Body of pancreas (tissue), 4 donors: ENCODE measurements around the gene NCOA3. TPM values are rescaled to one million over a fixed set of nuclear protein-coding genes. Genes with fewer than 3 reads are reported as not detected.

Experiments used
- ATAC-seq: fragments of 150-250 bp; one replicate; pipeline ENCODE4 v1.9.1; 2016
- DNase-seq, 4 donors: peaks; one replicate each; pipeline ENCODE4 v3.0.0-alpha.2; 2019
- H3K27ac ChIP-seq, 4 donors: fragments of 200-600 bp; sonication (generic); 1 replicate in 3 of 4; 2 replicates in 1 of 4; pipeline versions ENCODE4 v1.5.1 to v1.6.1; 2016 to 2019; ENCODE audit warnings: mild to moderate bottlenecking in 1 of 4, mixed read lengths in 1 of 4, moderate library complexity in 1 of 4
- H3K27me3 ChIP-seq, 2 donors: fragments of 200-600 bp; sonication (generic); one replicate each; pipeline ENCODE4 v1.6.0; 2016; ENCODE audit warnings: mild to moderate bottlenecking in 1 of 2
- H3K36me3 ChIP-seq, 2 donors: fragments of 200-600 bp; sonication (generic); replicated peaks in 1 of 2; 2 replicates each; pipeline ENCODE4 v1.5.1; 2016; ENCODE audit warnings: low read depth in 2 of 2; ENCODE audit not compliant: insufficient read depth in 1 of 2
- H3K4me1 ChIP-seq: fragments of 200-600 bp; sonication (generic); one replicate; pipeline ENCODE4 v1.6.0; 2016
- H3K4me3 ChIP-seq, 2 donors: fragments of 200-600 bp; sonication (generic); 1 replicate in 1 of 2; 2 replicates in 1 of 2; pipeline ENCODE4 v1.5.1; 2016 to 2019
- H3K9me3 ChIP-seq, 3 donors: fragments of 200-600 bp; sonication (generic); 1 replicate in 2 of 3; 2 replicates in 1 of 3; pipeline ENCODE4 v1.5.1; 2016
- POLR2A ChIP-seq, 3 donors: fragments of 450-650 bp; IDR thresholded peaks; one replicate each; pipeline ENCODE4 v1.6.1; 2016; ENCODE audit warnings: antibody characterized with exemption in 3 of 3, mild to moderate bottlenecking in 2 of 3
- WGBS, 2 donors: methylation state at CpG; one replicate each; pipeline ENCODE4 v1.1.5; 2017; 5-methylcytosine and 5-hydroxymethylcytosine counted together
- intact Hi-C: fragments of 100-400 bp; cut with DNase I; formaldehyde crosslinking; loops from one replicate; pipeline ENCODE4 v1.15.1; 2023
- total RNA-seq, 2 donors: library from RNA; depleted of rRNA; stranded (reverse); fragments of >200 nt; gene quantifications; one replicate each; pipeline ENCODE4 v1.1.0, GENCODE V29; 2016
- TF ChIP-seq, protein P1 (sequence below), 7 experiments: fragments of 450-650 bp in 4 of 7; fragments of 200-600 bp in 3 of 7; sonication (generic) in 3 of 7; IDR thresholded peaks; one replicate each; pipeline ENCODE4 v1.5.1; 2016 to 2019; ENCODE audit warnings: antibody characterized with exemption in 7 of 7

NCOA3 gene
- total RNA-seq, 2 donors from 2014 or later: 14.8 to 17.1 TPM

DNA sequence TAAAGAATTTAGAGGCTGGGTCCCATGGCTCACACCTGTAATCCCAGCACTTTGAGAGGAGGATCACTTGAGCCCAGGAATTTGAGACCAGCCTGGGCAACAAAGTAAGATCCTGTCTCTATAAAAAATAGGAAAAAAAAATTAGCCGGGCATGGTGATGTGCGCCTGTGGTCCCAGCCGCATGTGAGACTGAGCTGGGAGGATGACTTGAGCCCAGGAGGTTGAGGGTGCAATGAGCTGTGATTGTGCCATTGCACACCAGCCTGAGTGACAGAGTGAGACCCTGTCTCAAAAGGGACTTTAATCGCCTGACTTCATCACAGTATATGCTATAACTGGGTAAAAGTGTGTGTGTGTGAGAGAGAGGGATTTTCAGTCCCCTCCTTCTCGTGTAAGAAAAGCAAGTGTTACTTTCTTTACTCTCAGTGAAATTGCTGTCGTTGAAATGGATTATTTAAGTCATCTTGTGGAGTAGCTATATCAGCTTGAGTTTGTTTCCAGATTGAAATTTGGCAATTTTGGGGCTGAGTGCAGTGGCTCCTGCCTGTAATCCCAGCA lies 7.5 kb downstream of the NCOA3 start:
- intact Hi-C loops: no loop called here
- WGBS, 2 donors: 95 to 96% methylated on average over 6 of the region's 6 CpGs
- no peak for TF ChIP-seq POLR2A (IDR thresholded peaks at IDR 0.05)
- TF ChIP-seq, protein P1, sequence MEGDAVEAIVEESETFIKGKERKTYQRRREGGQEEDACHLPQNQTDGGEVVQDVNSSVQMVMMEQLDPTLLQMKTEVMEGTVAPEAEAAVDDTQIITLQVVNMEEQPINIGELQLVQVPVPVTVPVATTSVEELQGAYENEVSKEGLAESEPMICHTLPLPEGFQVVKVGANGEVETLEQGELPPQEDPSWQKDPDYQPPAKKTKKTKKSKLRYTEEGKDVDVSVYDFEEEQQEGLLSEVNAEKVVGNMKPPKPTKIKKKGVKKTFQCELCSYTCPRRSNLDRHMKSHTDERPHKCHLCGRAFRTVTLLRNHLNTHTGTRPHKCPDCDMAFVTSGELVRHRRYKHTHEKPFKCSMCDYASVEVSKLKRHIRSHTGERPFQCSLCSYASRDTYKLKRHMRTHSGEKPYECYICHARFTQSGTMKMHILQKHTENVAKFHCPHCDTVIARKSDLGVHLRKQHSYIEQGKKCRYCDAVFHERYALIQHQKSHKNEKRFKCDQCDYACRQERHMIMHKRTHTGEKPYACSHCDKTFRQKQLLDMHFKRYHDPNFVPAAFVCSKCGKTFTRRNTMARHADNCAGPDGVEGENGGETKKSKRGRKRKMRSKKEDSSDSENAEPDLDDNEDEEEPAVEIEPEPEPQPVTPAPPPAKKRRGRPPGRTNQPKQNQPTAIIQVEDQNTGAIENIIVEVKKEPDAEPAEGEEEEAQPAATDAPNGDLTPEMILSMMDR (IDR thresholded peaks at IDR 0.05): no peak
- peaks cover 17% of the 10 kb centered on the region for H3K4me1 ChIP-seq
- ATAC-seq (no peak), DNase-seq (no peak)
- H3K27me3 ChIP-seq: no peaks in the 10 kb centered on the region
- H3K27ac ChIP-seq: no peak overlapping the region
- H3K9me3 ChIP-seq: no peaks in the 10 kb centered on the region
- H3K36me3 ChIP-seq: no peaks in the 10 kb centered on the region
- no peak overlapping the region for H3K4me3 ChIP-seq

DNA sequence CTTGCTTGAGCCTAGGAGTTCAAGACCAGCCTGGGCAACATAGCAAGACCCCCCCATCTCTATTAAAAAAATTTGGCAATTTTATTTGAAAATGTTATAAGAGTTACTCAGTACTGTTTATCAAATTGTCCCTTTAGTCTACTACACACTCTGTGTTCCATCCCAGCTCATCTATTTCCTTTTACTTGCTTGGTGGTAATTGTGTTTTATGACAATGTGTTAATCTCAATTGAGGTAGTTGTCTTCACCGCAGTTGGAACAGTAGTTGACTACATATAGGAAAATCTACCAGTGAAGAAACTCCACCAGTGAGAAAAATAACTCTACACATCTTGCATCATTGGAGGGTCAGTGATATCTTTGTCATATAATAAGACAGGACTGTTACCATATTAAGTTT lies 8.0 kb downstream of the NCOA3 start:
- ATAC-seq (no peak), DNase-seq (no peak)
- no peaks in the 10 kb centered on the region for H3K36me3 ChIP-seq
- H3K4me3 ChIP-seq: no peak overlapping the region
- no peaks in the 10 kb centered on the region for H3K27me3 ChIP-seq
- H3K9me3 ChIP-seq: no peaks in the 10 kb centered on the region
- TF ChIP-seq, protein P1 (IDR thresholded peaks at IDR 0.05): no peak
- no peak for TF ChIP-seq POLR2A (IDR thresholded peaks at IDR 0.05)
- H3K27ac ChIP-seq: no peak overlapping the region
- 89 to 100% methylated on average over 1 of the region's 1 CpG for WGBS, 2 donors
- H3K4me1 ChIP-seq: peaks cover 13% of the 10 kb centered on the region
- intact Hi-C loops: no loop called here

DNA sequence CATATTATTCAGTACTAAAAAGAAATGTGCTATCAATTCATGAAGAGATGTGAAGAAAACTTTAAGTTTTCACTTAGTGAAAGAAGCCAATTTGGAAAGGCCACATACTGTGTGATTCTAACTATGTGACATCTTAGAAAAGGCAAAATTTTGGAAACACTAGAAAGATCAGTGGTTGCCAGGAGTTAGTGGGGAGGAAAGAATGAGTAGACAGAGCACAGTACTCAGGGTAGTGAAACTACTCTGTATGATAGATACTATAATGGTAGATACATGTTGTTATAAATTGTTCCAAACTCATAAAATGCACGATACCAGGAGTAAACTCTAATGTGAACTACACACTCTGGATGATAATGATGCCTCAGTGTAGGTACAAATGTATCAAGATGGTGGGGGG lies 14.2 kb downstream of the NCOA3 start:
- intact Hi-C loops: no loop called here
- no peaks in the 10 kb centered on the region for H3K27me3 ChIP-seq
- WGBS, 2 donors: 87 to 100% methylated on average over 1 of the region's 1 CpG

DNA sequence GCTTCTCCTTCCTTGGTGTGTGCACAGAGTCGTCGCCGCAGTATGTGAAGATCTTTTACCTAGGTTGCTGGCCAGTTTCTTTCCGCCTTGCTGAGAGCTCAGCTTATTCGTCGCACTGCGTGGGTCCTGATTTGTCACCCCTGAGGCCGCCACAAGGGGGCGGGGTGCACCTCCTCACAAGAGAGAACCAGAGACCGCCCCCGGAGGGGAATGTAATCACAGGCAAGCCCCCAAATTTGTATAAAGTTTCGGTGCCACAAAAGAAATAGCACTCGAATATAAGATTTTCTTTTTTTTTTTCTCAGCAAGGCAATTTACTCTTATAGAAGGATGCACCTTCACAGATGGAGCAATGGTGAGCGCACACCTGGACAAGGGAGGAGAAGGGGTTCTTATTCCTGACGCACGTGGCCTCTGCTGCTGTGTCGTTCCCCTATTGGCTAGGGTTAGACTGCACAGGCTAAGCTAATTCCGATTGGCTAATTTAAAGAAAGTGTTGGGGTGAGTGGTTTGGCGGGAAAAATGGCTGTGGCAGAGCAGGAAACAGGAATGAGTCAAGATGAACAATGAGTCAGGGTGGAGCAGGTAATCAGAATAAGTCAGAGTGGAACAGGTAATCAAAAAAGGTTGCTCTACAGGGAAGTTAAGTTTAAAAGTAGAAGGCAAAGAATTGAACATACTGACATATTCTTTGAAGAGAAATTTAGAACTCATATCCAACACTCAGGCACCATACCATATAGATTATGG lies 19.5 kb downstream of the NCOA3 start:
- intact Hi-C loops: no loop called here
- no peak for DNase-seq
- no peaks in the 10 kb centered on the region for H3K27me3 ChIP-seq
- WGBS, 2 donors: 94 to 99% methylated on average over 19 of the region's 19 CpGs
- TF ChIP-seq, protein P1 (IDR thresholded peaks at IDR 0.05): no peak
- no peak for TF ChIP-seq POLR2A (IDR thresholded peaks at IDR 0.05)
- no peak overlapping the region for H3K27ac ChIP-seq
- H3K4me3 ChIP-seq: no peak overlapping the region
- H3K4me1 ChIP-seq: no peaks in the 10 kb centered on the region
- H3K36me3 ChIP-seq: no peaks in the 10 kb centered on the region
- no peak for ATAC-seq
- H3K9me3 ChIP-seq: peaks cover 0 to 9% (median 0%) of the 10 kb centered on the region in 3 donors

More for the DNA sequence above, 14.2 kb downstream of the NCOA3 start:
- Histone ChIP-seq H3K4me3 (no peak overlapping the region), H3K27ac (no peak overlapping the region), H3K9me3 (peaks cover 0 to 1% (median 0%) of the 10 kb centered on the region in 3 donors), H3K4me1 (peaks cover 3% of the 10 kb centered on the region), H3K36me3 (no peaks in the 10 kb centered on the region)
- DNase-seq (no peak), ATAC-seq (no peak)
- TF ChIP-seq, protein P1 (IDR thresholded peaks at IDR 0.05): no peak
- no peak for TF ChIP-seq POLR2A (IDR thresholded peaks at IDR 0.05)
